Activated naive CD8-positive, alpha-beta T cell treated with anti-CD3 and anti-CD28 coated beads, Interleukin-2, amount 10 ng/mL, durations not matched to agents 7 days and 5 days (primary cell): Measurements from ENCODE around the gene RACK1. TPM values are rescaled to one million over a fixed set of nuclear protein-coding genes. Genes with fewer than 3 reads are reported as not detected.
A peak's percentile ranks its signal among the peaks of the same experiment; 100 is the strongest.
"Not testable (repeated sequence)": the region's sequence is repeated elsewhere in the genome, so short reads cannot be mapped to it uniquely, and the experiment has no call there.

Experiments
- ATAC-seq: fragments of 150-1000 bp; cut with Tn5 transposase; one replicate; pipeline ENCODE4 v1.10.0; 2021; ENCODE audit warnings: low read depth, moderate library complexity
- POLR2A ChIA-PET: fragments of 350-600 bp; sonication (Branson Sonifier 250); formaldehyde crosslinking; loops from one replicate; lab custom pipeline; 2021; ENCODE audit warnings: antibody characterized with exemption; lab: Charles Lee
- DNase-seq: peaks from one replicate; pipeline ENCODE4 v3.0.0; 2021
- H3K27ac Mint-ChIP-seq: one replicate; pipeline ENCODE4 v1.8.0; 2022; ENCODE audit warnings: mild to moderate bottlenecking, mixed read lengths
- H3K27me3 Mint-ChIP-seq: one replicate; pipeline ENCODE4 v1.8.0; 2022; ENCODE audit warnings: mild to moderate bottlenecking, moderate library complexity, mixed read lengths
- H3K36me3 Mint-ChIP-seq: one replicate; pipeline ENCODE4 v1.8.0; 2021; ENCODE audit warnings: mild to moderate bottlenecking, mixed read lengths
- H3K4me1 Mint-ChIP-seq: one replicate; pipeline ENCODE4 v1.8.0; 2021; ENCODE audit warnings: mixed read lengths
- H3K4me3 Mint-ChIP-seq: one replicate; pipeline ENCODE4 v1.8.0; 2022; ENCODE audit warnings: mild to moderate bottlenecking, moderate library complexity, mixed read lengths
- H3K9me3 Mint-ChIP-seq: one replicate; pipeline ENCODE4 v1.8.0; 2021; ENCODE audit warnings: mixed read lengths
- total RNA-seq, 2 experiments: library from RNA; stranded (reverse); gene quantifications; one replicate each; pipeline ENCODE4 v1.2.3, GENCODE V29; 2021

The RACK1 gene
- total RNA-seq, 2 experiments from 2014 or later: 1,741 to 1,808 TPM

DNA sequence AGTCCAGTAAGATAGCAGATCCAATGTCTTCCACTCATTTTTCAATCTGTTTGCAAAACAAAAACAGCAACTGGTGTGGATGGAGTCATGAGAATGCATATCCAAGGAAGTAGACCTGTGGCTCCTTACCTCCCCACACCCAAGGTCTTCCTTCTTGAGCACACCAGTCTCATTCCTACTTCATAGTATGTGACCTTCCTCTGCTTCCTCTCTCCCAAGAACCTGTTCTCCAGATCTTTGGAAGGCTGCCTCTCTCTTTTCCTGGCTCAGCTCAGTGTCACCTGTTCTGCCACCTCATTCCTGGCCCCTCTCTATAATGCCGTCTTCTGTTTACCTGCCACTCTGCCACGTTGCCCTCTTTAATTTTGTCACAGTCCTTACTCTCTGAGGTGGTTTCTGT lies 30.8 kb downstream of the RACK1 start:
- no peaks in the 10 kb centered on the region for H3K36me3 Mint-ChIP-seq
- no peak for ATAC-seq
- H3K27ac Mint-ChIP-seq: no peak overlapping the region
- no peak overlapping the region for H3K4me3 Mint-ChIP-seq
- H3K9me3 Mint-ChIP-seq: no peaks in the 10 kb centered on the region
- DNase-seq: no peak
- H3K4me1 Mint-ChIP-seq: peaks cover 13% of the 10 kb centered on the region
- H3K27me3 Mint-ChIP-seq: no peaks in the 10 kb centered on the region
- POLR2A ChIA-PET: no interaction called here

DNA sequence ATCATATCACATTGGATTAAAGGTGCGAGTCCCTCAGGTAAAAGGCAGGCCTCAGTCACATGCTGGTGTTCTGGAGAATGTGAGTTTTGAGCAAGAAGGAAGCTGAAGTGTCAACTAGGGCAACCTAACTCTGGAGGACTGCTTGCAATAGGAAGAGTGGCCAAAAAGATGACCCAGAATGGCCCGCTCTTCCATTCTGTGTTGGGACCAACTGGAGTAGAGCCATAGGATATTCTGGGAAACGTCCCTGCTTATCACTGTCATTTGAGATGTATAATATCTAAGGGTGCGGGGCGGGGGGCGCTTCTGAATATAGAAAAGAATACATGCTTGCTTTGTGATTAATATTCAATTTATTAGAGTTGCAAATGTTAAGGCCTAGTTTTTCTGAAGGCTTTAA lies 31.6 kb downstream of the RACK1 start:
- H3K4me1 Mint-ChIP-seq: peaks cover 15% of the 10 kb centered on the region
- no peak for ATAC-seq
- H3K27me3 Mint-ChIP-seq: no peaks in the 10 kb centered on the region
- H3K9me3 Mint-ChIP-seq: no peaks in the 10 kb centered on the region
- POLR2A ChIA-PET: no interaction called here
- H3K4me3 Mint-ChIP-seq: no peak overlapping the region
- DNase-seq: no peak
- no peaks in the 10 kb centered on the region for H3K36me3 Mint-ChIP-seq
- H3K27ac Mint-ChIP-seq: no peak overlapping the region

DNA sequence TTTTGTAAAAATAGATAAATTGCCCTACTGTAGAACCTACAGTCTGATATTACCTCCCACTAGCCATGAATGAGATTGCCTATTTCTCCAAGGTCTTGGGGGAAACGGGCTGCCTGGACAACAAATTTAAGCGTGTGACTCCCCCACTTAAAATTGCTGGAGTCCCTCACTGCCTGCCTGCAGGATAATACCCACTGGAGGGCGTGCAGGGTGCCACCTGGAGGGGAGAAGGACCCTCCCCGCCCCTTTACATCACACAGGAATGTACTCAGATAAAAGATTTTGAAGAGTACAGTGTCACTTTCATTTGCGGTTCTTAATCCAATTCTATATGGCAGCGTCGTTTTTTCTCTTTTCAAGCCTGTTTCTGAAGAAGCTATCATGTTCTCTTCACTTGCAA lies 32.5 kb downstream of the RACK1 start:
- H3K36me3 Mint-ChIP-seq: peaks cover 2% of the 10 kb centered on the region
- DNase-seq: no peak
- H3K9me3 Mint-ChIP-seq: no peaks in the 10 kb centered on the region
- H3K27me3 Mint-ChIP-seq: peaks cover 3% of the 10 kb centered on the region
- no peak overlapping the region for H3K27ac Mint-ChIP-seq
- peaks cover 18% of the 10 kb centered on the region for H3K4me1 Mint-ChIP-seq
- ATAC-seq: no peak
- POLR2A ChIA-PET: interaction anchor here (0.6 kb wide), 1 partner anchor 9 kb away, joined by 4 read pairs; no protein-coding TSS in a partner anchor
- no peak overlapping the region for H3K4me3 Mint-ChIP-seq

GRCh38 chr5:181210698-181211097 lies 33.0 kb downstream of the RACK1 start:
- H3K9me3 Mint-ChIP-seq, H3K4me3 Mint-ChIP-seq, H3K27me3 Mint-ChIP-seq, DNase-seq, H3K36me3 Mint-ChIP-seq, ATAC-seq, H3K27ac Mint-ChIP-seq: not testable (repeated sequence)
- POLR2A ChIA-PET: interaction anchor here (0.6 kb wide), 1 partner anchor 8 kb away, joined by 4 read pairs; no protein-coding TSS in a partner anchor
- H3K4me1 Mint-ChIP-seq: peaks cover 22% of the 10 kb centered on the region

DNA sequence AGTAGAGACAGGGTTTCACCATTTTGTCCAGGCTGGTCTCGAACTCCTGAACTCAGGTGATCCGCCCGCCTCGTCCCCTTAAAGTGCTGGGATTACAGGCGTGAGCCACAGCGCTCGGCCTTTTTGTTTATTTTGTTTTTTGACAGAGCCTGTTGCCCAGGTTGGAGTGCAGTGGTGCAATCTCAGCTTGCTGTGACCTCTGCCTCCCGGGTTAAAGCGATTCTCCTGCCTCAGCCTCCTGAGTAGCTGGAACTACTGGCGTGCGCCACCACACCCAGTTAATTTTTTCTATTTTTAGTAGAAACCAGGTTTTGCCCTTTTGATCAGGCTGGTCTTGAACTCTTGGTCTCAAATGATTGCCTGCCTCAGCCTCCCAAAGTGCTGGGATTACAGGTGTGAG lies 33.6 kb downstream of the RACK1 start:
- POLR2A ChIA-PET, H3K36me3 Mint-ChIP-seq, H3K4me3 Mint-ChIP-seq, DNase-seq, H3K9me3 Mint-ChIP-seq, ATAC-seq, H3K27ac Mint-ChIP-seq: not testable (repeated sequence)
- Mint-ChIP-seq H3K27me3 (peaks cover 12% of the 10 kb centered on the region), H3K4me1 (peaks cover 25% of the 10 kb centered on the region)

GRCh38 chr5:181209006-181209405 lies 34.7 kb downstream of the RACK1 start:
- peaks cover 27% of the 10 kb centered on the region for H3K4me1 Mint-ChIP-seq
- not testable (repeated sequence) for H3K36me3 Mint-ChIP-seq, H3K9me3 Mint-ChIP-seq, H3K27ac Mint-ChIP-seq, H3K4me3 Mint-ChIP-seq, ATAC-seq, DNase-seq
- POLR2A ChIA-PET: interaction anchor here (5.0 to 6.5 kb wide), 2 partner anchors 15 to 18 kb away, joined by 52 to 131 read pairs; partner anchors contain the start of gene TRIM41
- H3K27me3 Mint-ChIP-seq: peaks cover 15% of the 10 kb centered on the region

DNA sequence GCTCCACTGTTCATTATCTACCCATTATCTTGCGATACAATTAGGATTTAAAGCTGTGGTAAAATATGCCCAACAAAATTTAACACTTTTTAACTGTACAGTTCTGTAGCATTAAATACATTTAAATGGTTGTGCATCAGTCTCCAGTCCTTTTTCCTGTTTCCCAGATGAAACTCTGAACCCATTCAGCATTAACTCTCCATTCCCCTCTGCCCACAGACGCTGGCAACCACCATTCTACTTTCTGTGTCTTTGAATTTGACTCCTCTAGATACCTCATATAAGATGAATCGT lies 35.8 kb downstream of the RACK1 start:
- H3K27me3 Mint-ChIP-seq: peaks cover 23% of the 10 kb centered on the region
- H3K9me3 Mint-ChIP-seq: no peaks in the 10 kb centered on the region
- ATAC-seq (no peak), DNase-seq (no peak)
- H3K4me1 Mint-ChIP-seq: peaks cover 29% of the 10 kb centered on the region
- H3K36me3 Mint-ChIP-seq: peaks cover 2% of the 10 kb centered on the region
- POLR2A ChIA-PET: interaction anchor here (1.0 to 6.5 kb wide), 11 partner anchors 9 to 53 kb away, joined by 3 to 131 read pairs (median 11); partner anchors contain the start of genes TRIM41 and TRIM52
- H3K27ac Mint-ChIP-seq: no peak overlapping the region
- peak overlapping the region; percentile 86 for H3K4me3 Mint-ChIP-seq

DNA sequence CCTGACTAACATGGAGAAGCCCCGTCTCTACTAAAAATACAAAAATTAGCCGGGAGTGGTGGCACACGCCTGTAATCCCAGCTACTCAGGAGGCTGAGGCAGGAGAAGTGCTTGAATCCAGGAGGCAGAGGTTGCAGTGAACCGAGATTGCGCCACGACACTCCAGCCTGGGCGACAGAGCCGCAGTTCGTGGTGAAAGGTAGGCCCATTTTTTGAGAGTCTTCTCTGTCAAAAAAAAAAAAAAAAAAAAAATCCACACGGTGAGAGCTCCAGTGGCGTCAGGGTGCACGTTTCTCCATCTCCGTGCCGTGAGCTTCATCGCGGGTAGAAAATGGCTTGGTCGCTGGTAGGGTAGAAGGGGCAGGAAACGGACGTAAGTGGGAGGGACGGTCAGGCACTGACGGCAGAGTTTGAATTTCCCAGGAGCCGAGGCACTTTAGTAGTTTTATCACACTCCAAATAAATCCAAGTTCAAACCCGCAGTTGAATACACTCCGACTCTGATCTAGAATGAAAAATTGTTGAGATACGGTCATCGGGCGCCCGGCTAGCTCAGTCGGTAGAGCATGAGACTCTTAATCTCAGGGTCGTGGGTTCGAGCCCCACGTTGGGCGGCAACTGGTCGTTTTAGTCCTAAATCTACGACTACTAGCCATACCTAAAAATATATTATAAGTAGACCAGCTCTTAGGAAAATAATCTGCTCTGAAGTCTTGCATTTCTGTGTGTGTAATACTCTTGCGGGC lies 36.3 kb downstream of the RACK1 start:
- H3K27ac Mint-ChIP-seq: peak overlapping the region; percentile 87
- ATAC-seq (peak; percentile 58), DNase-seq (peak; percentile 77)
- peaks cover 29% of the 10 kb centered on the region for H3K4me1 Mint-ChIP-seq
- no peaks in the 10 kb centered on the region for H3K9me3 Mint-ChIP-seq
- POLR2A ChIA-PET: interaction anchor here (0.6 to 6.5 kb wide), 15 partner anchors 9 to 391 kb away, joined by 3 to 131 read pairs (median 4); partner anchors contain the start of genes TRIM41 and TRIM52
- peaks cover 28% of the 10 kb centered on the region for H3K27me3 Mint-ChIP-seq
- peak overlapping the region; percentile 86 for H3K4me3 Mint-ChIP-seq
- peaks cover 2% of the 10 kb centered on the region for H3K36me3 Mint-ChIP-seq

DNA sequence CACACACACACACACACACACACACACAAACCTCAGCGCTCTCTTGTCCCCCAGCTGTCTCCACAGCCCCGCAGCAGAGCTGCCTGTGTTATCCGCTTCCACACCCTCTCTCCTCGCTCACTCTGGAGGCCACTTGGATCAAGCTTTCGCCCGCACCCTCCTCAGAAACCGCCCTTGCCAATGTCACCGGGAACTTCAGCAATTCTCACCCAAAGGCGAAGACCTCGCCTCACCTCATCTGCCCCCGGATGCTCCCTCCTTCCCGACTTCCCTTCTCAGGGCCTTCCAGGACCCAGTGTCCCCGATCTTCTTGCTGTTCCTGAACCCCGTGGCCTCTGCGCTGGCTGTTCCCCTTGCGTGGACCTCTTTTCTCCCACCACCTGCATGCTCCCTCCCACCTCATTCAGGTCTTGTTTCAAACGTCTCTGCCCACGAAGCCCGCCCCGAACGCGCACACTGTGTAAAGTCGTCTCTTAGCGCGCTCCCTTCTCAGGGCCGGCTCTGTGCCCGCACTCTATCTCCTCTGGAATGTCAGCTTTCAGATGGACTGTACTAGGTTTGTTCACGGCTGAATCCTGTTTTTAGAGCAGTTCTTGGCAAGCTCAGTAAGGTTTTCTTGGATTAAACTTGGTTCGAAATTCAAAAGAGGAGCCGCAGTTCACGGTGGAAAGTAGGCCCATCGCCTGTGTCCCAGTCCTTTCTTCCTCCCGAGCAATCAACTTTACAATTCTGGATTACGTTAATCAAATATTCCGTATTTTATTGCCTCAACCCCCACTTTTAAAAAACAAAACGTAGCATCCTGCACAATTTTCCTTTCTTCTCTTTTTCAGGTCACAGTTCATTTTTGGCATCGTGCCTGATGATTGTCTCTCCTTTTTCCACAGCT lies 37.7 kb downstream of the RACK1 start:
- DNase-seq: peak; percentile 49
- H3K36me3 Mint-ChIP-seq: peaks cover 2% of the 10 kb centered on the region

DNA sequence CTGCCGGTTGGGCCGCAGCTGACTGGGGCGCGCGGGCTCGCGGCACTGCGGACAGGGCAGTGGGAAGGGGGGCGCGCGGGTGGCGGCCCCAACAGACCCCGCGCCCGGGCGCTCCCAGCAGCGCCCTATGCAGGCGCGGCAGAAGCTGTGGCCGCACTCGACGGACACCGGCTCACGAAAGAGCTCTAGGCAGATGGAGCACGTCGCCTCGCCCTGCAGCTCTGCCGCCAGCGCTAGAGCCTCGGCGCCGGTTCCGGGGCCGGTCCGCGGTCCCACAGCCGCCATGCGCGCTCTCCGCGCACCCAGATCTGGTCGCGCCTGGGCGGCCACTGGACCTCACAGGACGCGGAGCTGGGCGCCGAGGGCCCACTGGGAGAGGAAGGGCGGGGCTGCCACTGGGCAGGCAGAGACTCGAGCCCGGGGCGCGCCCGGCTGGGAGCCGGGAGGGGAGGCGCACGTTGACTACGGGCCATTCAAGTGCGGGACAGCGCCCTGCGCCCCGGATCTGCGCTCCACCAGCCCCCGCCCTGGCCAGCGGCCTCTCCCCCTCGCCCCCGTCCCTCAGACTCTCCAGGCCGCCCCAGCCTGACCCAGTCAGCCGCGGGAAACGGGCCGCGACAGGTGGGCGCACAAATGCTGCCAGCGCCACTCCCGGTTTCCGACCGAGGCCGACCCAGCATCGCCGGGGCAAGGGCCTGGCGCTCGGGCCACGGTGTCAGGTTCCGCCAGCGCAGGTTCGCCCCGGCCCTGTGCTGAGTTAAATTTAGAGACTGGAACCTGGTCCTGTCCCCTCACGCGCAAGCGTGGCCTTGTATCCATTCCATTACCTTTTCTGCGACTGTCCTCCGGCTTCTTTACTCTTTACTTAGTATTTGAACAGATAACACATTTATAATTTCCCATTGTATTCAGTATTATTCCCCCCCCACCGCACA lies 38.6 kb downstream of the RACK1 start, which contains the start of gene TRIM7:
TRIM7 (minus strand) TSS at position 371 of the 935 bp plus-strand sequence; CDS start at position 285, 86 bp downstream.
- Mint-ChIP-seq H3K4me3 (peak within 1 kb of the TSS; percentile 86), H3K4me1 (peaks cover 27% of the 10 kb centered on the region), H3K36me3 (peaks cover 2% of the 10 kb centered on the region), H3K27ac (peak within 1 kb of the TSS; percentile 87), H3K27me3 (peaks cover 39% of the 10 kb centered on the region), H3K9me3 (no peaks in the 10 kb centered on the region)
- POLR2A ChIA-PET: interaction anchor here (0.8 to 6.5 kb wide), 7 partner anchors 11 to 56 kb away, joined by 3 to 131 read pairs (median 4); partner anchors contain the start of genes RACK1, TRIM41 and TRIM52
- DNase-seq (peak; percentile 65), ATAC-seq (peak; percentile 7)

More for the DNA sequence above, 37.7 kb downstream of the RACK1 start:
- Mint-ChIP-seq H3K27me3 (peaks cover 36% of the 10 kb centered on the region), H3K4me3 (peak overlapping the region; percentile 86), H3K9me3 (no peaks in the 10 kb centered on the region), H3K4me1 (peaks cover 27% of the 10 kb centered on the region), H3K27ac (peak overlapping the region; percentile 87)
- POLR2A ChIA-PET: interaction anchor here (1.0 to 6.5 kb wide), 8 partner anchors 11 to 55 kb away, joined by 3 to 131 read pairs (median 16); partner anchors contain the start of genes TRIM41 and TRIM52
- ATAC-seq: no peak

GRCh38 chr5:181204113-181204825 lies 39.4 kb downstream of the RACK1 start:
- peak; percentile 64 for DNase-seq
- H3K27ac Mint-ChIP-seq: peak overlapping the region; percentile 65
- H3K4me3 Mint-ChIP-seq: peak overlapping the region; percentile 84
- peaks cover 2% of the 10 kb centered on the region for H3K36me3 Mint-ChIP-seq
- POLR2A ChIA-PET: interaction anchor here (1.3 to 6.5 kb wide), 6 partner anchors 12 to 56 kb away, joined by 3 to 131 read pairs (median 4); partner anchors contain the start of genes RACK1 and TRIM41
- no peaks in the 10 kb centered on the region for H3K9me3 Mint-ChIP-seq
- peaks cover 27% of the 10 kb centered on the region for H3K4me1 Mint-ChIP-seq
- H3K27me3 Mint-ChIP-seq: peaks cover 39% of the 10 kb centered on the region
- peak; percentile 6 for ATAC-seq

DNA sequence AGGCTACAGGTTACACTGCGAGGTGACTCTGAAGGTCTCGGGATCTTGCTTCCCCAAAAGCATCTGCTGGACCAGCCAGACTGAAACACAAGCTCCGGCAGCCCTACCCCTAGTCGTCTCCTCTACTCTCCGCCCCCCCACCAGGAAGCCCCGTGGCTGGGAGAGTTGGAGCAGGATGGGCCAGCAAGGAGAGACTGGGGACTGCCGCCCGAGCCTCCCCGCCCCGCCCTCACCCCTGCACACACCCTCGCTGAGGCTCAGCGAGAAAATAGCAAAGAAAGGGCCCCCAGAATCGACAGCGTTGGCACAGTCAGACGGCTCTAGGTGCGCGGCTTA lies 40.0 kb downstream of the RACK1 start:
- no peak for DNase-seq
- peaks cover 27% of the 10 kb centered on the region for H3K4me1 Mint-ChIP-seq
- H3K27me3 Mint-ChIP-seq: peaks cover 39% of the 10 kb centered on the region
- POLR2A ChIA-PET: interaction anchor here (6.5 kb wide), 1 partner anchor 12 kb away, joined by 131 read pairs; no protein-coding TSS in a partner anchor
- H3K4me3 Mint-ChIP-seq: peak overlapping the region; percentile 84
- H3K36me3 Mint-ChIP-seq: peaks cover 2% of the 10 kb centered on the region
- H3K27ac Mint-ChIP-seq: peak overlapping the region; percentile 65
- ATAC-seq: no peak
- no peaks in the 10 kb centered on the region for H3K9me3 Mint-ChIP-seq
